ENCODE measurements around the gene ALG6. TPM values are rescaled to one million over a fixed set of nuclear protein-coding genes. Genes with fewer than 3 reads are reported as not detected.
A peak's percentile ranks its signal among the peaks of the same experiment; 100 is the strongest.
"Not testable (repeated sequence)": the region's sequence is repeated elsewhere in the genome, so short reads cannot be mapped to it uniquely, and the experiment has no call there.

The ALG6 gene
- total RNA-seq, 1 experiment from 2014 or later = 37.1 TPM

DNA sequence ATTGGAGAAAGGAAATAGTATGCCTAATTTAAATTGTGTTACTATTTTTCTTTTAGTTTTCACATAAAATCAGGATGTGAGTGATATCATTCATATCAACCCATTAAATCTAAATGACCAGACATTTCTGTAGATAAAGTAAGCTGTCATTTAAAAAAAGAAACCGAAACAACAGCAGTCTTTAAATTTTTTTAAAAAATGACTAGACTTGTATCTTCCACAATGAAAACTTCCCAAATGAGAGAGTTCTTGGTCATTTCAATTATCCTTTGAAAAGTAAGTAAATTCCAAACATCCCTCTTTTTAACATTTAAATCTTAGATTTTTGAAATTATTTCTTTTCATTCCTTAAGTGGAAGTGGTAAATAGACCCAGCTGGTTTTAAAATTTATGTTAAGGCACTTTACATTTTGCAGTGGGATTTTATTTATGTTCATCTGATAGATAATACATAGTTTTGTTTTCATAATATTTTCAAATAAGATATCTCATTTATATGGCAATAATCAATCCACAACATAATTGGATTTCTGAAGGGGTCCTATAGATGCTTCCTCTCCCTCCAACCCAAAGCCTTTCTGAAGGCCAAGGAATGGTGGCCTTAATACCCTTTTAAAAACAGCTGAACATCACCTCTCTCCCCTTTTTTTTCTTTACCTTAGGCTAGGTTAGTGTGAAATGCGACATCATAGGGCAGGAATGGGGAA is 42.0 kb upstream of the ALG6 start:
- Histone ChIP-seq H3K9me3 (replicated peaks) (no peaks in the 10 kb centered on the region; the same call in 1 of the 2 replicates), H3K27me3 (no peaks in the 10 kb centered on the region; the same call in 1 of the 2 replicates), H3K4me1 (no peaks in the 10 kb centered on the region), H3K36me3 (no peaks in the 10 kb centered on the region), H3K27ac (no peak overlapping the region), H3K4me3 (no peak overlapping the region)
- no peak for DNase-seq

DNA sequence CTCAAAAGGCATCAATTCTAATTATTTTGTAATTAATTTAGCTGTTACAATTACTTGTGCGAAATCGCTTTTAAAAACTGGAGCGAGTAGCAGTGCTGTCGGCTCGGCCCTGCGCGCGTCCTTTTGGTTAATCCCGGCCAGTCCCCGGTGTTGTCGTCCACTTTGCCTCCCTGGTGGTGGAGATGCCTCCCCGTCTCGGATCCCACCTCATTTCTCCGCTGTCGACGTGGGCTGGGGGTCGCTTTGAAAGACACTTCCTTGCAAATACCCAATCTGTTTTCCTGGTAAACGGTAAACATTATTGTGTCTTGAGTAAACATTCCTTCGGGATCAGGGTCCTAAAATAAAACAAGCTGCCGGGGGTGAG is 41.3 kb upstream of the ALG6 start:
- Histone ChIP-seq H3K4me1 (no peaks in the 10 kb centered on the region), H3K27ac (no peak overlapping the region), H3K36me3 (no peaks in the 10 kb centered on the region), H3K9me3 (replicated peaks) (no peaks in the 10 kb centered on the region; the same call in 1 of the 2 replicates), H3K4me3 (no peak overlapping the region), H3K27me3 (no peaks in the 10 kb centered on the region; the same call in 1 of the 2 replicates)
- no peak for DNase-seq

DNA sequence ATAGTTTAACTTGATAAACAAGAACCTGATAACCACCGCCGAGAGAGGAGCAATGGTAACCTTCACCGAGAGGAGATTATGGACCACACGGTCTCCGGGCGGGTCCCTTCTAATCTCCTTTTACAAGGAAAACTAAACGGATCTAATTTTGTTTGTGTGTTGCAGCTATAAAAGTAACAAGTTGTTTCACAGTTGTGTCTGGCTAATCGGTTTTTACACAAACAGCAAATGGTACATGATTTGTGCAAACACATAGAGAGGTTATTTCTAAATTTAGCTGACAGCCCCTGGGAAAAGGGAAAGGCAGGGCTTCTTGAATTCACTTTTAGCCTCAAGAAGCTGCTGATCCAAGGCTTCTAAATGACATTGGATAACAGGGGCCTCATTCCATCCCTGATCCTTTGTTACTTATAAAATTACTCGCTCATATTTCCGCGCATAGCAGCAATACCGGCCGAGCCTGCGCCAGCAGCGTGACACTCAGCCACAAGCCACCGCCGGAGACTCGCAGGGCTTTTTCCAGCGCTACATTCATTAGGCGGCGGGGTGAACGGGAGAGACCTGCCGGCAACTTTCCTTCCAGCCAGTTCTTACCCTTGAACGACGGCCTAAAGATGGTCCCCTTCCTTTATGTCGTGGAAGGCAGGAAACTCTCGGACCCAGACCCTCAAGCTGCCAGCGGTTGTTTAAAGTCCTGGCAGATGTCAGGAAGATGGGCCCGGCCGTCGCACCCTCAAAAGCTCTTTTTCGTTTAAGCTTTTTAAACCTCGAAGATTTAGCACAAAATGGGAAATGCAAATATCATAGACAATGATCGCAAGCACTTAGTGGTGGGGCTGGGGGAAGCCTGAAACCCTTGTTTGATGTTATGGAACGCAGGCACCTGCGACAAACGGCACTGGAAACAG is 40.7 kb upstream of the ALG6 start:
- H3K27me3 ChIP-seq = no peaks in the 10 kb centered on the region; the same call in 1 of the 2 replicates
- H3K4me3 ChIP-seq = no peak overlapping the region
- DNase-seq = no peak

DNA sequence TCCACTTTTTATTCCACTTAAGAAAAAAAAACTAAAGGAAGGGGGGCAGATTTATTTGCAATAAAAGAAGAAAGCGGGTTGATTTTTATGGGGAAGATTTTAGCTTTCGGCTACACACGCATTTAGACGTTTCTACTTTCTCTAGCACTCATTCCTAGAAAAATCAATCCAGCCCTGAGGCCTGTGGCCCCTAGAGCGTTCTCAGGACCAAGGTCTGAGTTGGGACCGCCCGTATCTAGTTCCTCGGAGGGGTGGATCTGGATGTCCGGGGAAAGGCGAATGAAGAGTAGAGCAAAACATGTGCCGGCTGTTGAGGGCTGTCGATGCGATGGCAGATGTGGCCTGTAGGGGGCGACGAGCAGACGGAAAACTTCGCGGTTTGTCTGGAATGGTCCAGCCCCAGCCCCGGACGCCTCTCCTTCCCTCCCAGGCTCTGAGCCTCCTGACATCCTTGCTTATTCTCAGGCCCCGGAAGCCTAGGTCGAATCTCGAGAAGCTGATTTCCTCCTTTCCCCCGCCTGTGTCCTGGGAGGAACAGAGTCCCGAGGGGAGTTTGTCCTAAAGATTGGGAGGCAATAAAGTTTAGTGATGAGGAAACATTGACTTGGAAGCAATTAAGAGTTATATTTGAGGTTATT is 39.9 kb upstream of the ALG6 start:
- Histone ChIP-seq H3K4me1 (no peaks in the 10 kb centered on the region), H3K36me3 (no peaks in the 10 kb centered on the region), H3K27ac (no peak overlapping the region), H3K27me3 (no peaks in the 10 kb centered on the region; the same call in 1 of the 2 replicates), H3K4me3 (no peak overlapping the region), H3K9me3 (replicated peaks) (no peaks in the 10 kb centered on the region; the same call in 1 of the 2 replicates)
- peak; percentile 74 to 88 for DNase-seq

More for the DNA sequence above, 40.7 kb upstream of the ALG6 start:
- H3K36me3 ChIP-seq = no peaks in the 10 kb centered on the region
- H3K4me1 ChIP-seq = no peaks in the 10 kb centered on the region
- no peak overlapping the region for H3K27ac ChIP-seq
- no peaks in the 10 kb centered on the region; the same call in 1 of the 2 replicates for H3K9me3 ChIP-seq (replicated peaks)

DNA sequence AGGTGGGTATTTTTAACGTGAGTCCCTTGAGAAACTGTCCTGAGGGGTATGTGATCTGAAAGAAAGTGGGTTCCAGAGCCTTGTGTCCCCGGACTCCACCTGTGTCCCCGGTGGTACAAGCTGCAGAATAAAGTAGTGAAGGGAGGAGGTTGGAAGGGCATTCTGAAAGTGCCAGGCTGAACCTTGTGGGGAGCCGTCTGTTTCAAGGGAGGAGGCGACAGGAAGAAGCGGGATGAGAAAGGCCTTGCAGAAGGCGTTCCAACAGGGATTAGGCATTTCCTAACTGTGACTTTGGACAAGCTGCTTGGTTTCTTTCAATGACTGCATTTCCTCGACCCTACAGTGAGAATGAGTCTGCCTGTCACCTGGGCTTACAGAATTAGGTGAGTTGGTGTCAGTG is 39.3 kb upstream of the ALG6 start:
- Histone ChIP-seq H3K4me1 (no peaks in the 10 kb centered on the region), H3K9me3 (replicated peaks) (no peaks in the 10 kb centered on the region; the same call in 1 of the 2 replicates), H3K27ac (no peak overlapping the region), H3K4me3 (no peak overlapping the region), H3K27me3 (no peaks in the 10 kb centered on the region; the same call in 1 of the 2 replicates), H3K36me3 (no peaks in the 10 kb centered on the region)
- no peak for DNase-seq

DNA sequence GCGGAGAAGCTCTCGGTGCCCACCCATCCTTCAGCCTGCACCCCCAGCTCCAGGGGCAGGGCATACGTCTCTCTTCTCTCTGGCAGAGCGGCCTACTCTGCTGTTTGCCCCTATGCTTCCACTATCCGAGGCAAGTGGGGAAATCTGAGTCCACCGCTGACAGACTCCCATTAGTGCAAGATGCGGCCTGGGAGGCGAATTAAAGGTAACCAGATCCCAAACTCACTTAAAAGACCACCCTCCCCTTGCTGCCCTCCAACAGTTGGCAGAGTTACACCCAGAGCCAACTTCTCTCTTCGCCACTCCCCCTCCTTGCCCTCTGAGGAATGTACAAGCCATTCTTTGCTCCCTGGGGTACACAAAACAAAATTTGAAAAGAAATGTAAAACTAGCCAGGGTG is 38.6 kb upstream of the ALG6 start:
- no peaks in the 10 kb centered on the region; the same call in 1 of the 2 replicates for H3K9me3 ChIP-seq (replicated peaks)
- H3K27me3 ChIP-seq = no peaks in the 10 kb centered on the region; the same call in 1 of the 2 replicates
- no peak for DNase-seq
- H3K36me3 ChIP-seq = no peaks in the 10 kb centered on the region
- H3K27ac ChIP-seq = no peak overlapping the region
- H3K4me1 ChIP-seq = no peaks in the 10 kb centered on the region
- H3K4me3 ChIP-seq = no peak overlapping the region

DNA sequence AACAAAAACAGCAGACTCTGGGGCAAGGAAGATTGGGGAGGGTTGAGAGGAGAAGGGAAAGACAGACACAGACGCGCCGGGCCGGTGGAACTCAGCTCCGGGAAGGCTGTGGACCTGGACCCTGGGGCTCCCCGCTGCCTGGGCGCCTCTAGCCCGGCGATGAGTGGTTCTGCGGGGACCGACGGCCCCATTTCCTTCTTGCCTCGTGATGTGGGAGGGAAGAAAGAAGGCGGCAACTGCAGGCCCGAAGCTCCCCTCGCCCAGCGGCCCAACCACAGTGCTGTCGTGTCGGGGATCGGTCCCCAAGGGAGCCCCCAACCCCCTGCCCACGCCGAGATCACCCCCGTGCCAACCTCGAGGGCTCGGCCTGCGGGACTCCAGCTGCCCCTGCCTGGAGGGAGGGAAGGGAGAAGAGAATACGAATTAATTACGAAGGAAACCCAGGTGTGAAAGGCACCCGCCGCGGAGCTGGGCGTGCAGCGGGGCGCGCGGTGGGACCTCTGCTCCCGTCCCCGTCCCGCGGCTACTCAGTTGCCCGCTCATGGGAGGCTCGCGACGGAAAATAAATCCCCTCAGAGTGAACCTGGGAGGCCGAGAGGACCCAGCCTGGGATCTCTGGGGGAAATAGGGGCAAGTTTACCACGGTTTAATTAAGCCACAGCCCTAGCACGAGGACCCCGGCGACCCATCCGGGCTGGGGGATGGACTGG is 37.7 kb upstream of the ALG6 start:
- Histone ChIP-seq H3K27ac (no peak overlapping the region), H3K36me3 (no peaks in the 10 kb centered on the region), H3K4me1 (no peaks in the 10 kb centered on the region), H3K9me3 (replicated peaks) (no peaks in the 10 kb centered on the region; the same call in 1 of the 2 replicates), H3K27me3 (no peaks in the 10 kb centered on the region; the same call in 1 of the 2 replicates), H3K4me3 (no peak overlapping the region)
- DNase-seq = no peak

DNA sequence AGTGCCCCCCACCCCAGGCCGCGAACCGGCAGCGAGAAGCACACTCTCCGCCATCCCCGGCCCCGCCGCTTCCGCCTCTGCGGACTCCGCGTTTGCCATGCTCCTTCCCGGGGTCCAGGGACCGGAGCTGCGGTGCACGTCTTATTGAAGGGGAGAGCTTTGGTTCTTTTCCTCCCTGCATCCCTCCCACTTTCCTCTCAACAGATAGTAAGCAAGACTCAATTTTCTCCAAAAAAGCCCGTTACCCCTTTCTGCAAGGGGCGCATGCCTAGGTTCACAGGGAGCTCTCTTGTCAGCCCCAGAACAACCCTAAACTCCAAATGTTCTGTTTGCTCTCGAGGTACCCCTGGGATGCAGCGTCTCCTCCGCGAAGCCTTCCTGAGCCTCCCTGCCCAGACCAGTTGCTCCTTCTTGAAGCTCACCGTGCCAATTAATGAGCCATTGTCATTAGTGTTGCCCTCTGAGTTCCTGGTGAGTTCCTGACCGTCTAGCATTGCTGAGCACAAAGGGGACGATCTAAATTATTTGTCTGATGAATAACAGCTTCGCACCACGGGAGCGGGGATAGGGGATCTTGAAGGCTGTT is 37.0 kb upstream of the ALG6 start:
- no peak for DNase-seq
- Histone ChIP-seq H3K36me3 (no peaks in the 10 kb centered on the region), H3K27ac (no peak overlapping the region), H3K4me1 (no peaks in the 10 kb centered on the region), H3K9me3 (replicated peaks) (no peaks in the 10 kb centered on the region), H3K4me3 (no peak overlapping the region), H3K27me3 (no peaks in the 10 kb centered on the region; the same call in 1 of the 2 replicates)

DNA sequence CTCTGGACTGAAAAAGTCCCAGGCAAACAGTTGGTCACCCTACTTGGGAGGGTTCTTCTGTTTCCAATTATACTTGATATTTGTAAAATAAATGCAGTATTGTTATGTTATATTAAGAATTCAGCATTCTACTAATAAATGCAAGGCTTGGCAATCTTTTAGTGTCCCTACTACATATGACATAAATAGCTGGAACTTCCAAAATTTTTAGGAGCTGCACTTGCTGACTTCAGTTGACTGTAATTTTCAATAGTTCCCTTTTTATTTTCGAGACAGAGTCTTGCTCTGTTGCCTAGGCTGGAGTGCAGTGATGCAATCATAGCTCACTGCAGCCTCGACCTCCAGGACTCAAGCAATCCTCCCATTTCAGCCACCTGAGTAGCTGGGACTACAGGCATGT is 25.0 kb upstream of the ALG6 start:
- H3K27ac ChIP-seq = no peak overlapping the region
- no peak overlapping the region for H3K4me3 ChIP-seq
- H3K4me1 ChIP-seq = no peaks in the 10 kb centered on the region
- DNase-seq = no peak
- no peaks in the 10 kb centered on the region for H3K27me3 ChIP-seq
- H3K36me3 ChIP-seq = no peaks in the 10 kb centered on the region
- no peaks in the 10 kb centered on the region for H3K9me3 ChIP-seq (replicated peaks)

DNA sequence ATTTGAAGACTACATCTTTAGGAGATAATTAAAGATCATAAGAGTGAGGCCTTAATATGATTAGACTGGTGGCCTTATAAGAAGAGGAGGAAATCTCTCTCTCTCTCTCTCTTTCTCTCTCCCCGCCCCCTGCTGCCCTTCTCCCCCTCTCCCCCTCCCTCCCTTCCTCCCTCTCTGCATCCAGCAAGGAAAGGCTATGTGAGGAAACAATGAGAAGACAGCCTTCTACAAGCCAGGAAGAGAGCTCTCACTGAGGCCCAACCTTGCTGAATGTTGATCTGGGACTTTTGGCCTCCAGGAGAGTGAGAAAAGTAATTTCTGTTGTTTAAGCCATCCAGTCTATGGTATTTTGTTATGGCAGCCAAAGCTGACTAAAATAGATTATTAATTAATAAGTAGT is 23.5 kb upstream of the ALG6 start:
- Histone ChIP-seq H3K27ac (no peak overlapping the region), H3K36me3 (no peaks in the 10 kb centered on the region), H3K4me1 (no peaks in the 10 kb centered on the region), H3K4me3 (no peak overlapping the region), H3K27me3 (no peaks in the 10 kb centered on the region), H3K9me3 (replicated peaks) (no peaks in the 10 kb centered on the region)
- DNase-seq = no peak

DNA sequence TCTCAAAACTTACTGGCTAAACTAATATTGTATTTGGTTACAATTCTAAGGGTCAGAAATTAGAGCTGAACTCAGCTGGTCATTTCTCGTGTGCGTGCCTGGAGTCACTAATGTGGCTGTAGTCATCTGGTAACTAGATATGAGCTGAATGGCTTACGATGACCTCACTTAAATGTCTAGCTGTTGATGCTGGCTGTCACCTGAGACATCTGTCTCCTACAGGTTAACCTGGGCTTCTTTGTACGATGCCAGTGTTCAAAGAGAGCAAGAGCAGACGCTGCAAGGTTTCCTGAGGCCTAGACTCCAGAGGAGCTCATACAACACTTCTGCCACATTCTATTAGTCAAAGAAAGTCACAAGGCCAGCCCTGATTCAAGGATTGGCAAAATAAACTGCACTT is 17.1 kb upstream of the ALG6 start:
- no peaks in the 10 kb centered on the region for H3K4me1 ChIP-seq

DNA sequence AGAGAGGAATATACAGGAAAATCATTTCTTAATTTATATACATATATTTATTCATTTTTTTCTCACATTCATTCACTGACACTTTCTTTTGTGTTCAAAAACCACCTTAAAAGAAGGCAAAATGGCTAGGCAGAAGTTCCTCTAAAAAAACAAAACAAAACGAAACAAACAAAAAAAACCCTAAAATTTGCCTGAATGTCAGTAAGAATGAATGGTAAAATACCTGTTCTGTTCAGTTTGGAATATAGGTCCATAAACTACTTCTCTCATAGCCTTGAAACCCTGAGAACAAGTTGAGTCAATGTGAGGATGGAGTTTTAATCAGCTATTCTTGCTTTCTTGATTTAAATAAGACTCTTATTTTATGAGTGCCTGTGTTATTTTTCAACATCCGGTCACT is 14.7 kb upstream of the ALG6 start:
- no peak for DNase-seq
- Histone ChIP-seq H3K4me3 (no peak overlapping the region), H3K27ac (no peak overlapping the region), H3K4me1 (no peaks in the 10 kb centered on the region), H3K27me3 (no peaks in the 10 kb centered on the region), H3K9me3 (replicated peaks) (no peaks in the 10 kb centered on the region), H3K36me3 (no peaks in the 10 kb centered on the region)

More for the DNA sequence above, 17.1 kb upstream of the ALG6 start:
- Histone ChIP-seq H3K4me3 (no peak overlapping the region), H3K27ac (no peak overlapping the region), H3K27me3 (no peaks in the 10 kb centered on the region), H3K36me3 (no peaks in the 10 kb centered on the region), H3K9me3 (replicated peaks) (no peaks in the 10 kb centered on the region)
- DNase-seq = no peak

DNA sequence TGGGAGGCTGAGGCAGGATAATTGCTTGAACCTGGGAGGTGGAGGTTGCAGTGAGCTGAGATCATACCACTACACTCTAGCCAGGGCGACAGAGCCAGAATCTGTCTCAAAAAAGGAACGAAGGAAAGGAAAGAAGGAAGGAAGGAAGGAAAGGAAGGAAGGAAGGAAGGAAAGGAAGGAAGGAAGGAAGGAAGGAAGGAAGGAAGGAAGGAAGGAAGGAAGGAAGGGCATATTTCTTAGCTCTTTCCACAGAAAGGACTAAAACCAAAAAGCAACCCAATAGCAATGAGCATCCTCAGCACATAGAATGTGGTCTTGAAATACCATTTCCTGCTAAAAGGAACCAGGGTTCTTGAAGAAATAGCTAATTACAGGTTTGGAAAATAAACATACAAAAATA is 11.2 kb upstream of the ALG6 start:
- not testable (repeated sequence) for H3K27ac ChIP-seq; H3K9me3 ChIP-seq (replicated peaks); H3K27me3 ChIP-seq; H3K36me3 ChIP-seq; H3K4me1 ChIP-seq; DNase-seq; H3K4me3 ChIP-seq

DNA sequence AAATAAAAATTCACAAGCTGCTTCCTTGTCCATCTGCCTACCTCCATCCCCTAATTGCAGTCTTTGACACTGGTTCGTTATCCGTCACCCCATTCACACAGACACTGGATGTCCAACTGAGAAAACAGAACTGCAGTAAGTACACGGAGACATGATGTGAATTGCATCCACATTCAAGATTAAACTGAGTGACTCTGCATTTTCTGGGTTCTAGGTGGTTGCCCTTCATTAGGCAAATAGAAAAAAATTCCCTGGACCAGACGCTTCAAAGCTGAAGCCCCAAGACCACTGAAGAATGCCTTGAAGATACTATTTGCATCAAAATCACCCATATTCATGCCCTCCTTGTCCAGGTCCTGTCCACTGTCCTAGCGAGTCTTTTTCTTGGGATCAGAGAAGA is 7.9 kb upstream of the ALG6 start:
- DNase-seq = no peak
- no peaks in the 10 kb centered on the region for H3K36me3 ChIP-seq
- no peaks in the 10 kb centered on the region for H3K27me3 ChIP-seq
- H3K9me3 ChIP-seq (replicated peaks) = no peaks in the 10 kb centered on the region; the same call in 1 of the 2 replicates
- no peak overlapping the region for H3K4me3 ChIP-seq
- no peak overlapping the region for H3K27ac ChIP-seq
- no peaks in the 10 kb centered on the region for H3K4me1 ChIP-seq
